ENCODE data around the gene HOXC12. TPM values are rescaled to one million over a fixed set of nuclear protein-coding genes. Genes with fewer than 3 reads are reported as not detected.

HOXC12 gene
- total RNA-seq, 6 donors from 2014 or later = not detected

GRCh38 chr12:53983950-53984572 is 29.4 kb downstream of the HOXC12 start:
- Histone ChIP-seq H3K4me1 (peaks cover 15 to 32% (median 28%) of the 10 kb centered on the region in 4 donors), H3K27me3 (peaks cover 2 to 93% (median 56%) of the 10 kb centered on the region in 4 donors)
- TF ChIP-seq POLR2AphosphoS5 (IDR thresholded peaks at IDR 0.05) (no peak), EP300 (IDR thresholded peaks at IDR 0.05) (no peak), CTCF (IDR thresholded peaks at IDR 0.05) (no peak), POLR2A (IDR thresholded peaks at IDR 0.05) (no peak)

GRCh38 chr12:53984901-53985691 is 30.4 kb downstream of the HOXC12 start, which contains the start of gene HOXC10:
HOXC10 (plus strand) TSS chr12:53985146; CDS start chr12:53985260, 114 bp downstream.
- Histone ChIP-seq H3K36me3 (no peaks in the 10 kb centered on the region), H3K27ac (no peak within 1 kb of the TSS), H3K4me1 (peaks cover 19 to 35% (median 30%) of the 10 kb centered on the region in 4 donors), H3K9me3 (no peaks in the 10 kb centered on the region), H3K27me3 (peaks cover 2 to 91% (median 53%) of the 10 kb centered on the region in 4 donors), H3K4me3 (peak within 1 kb of the TSS in 2 of 4 donors; percentile 17)
- peak in 1 of 2 donors; percentile 85 for ATAC-seq (ENCODE audit: low FRiP score in 2 of 2)
- DNase-seq = peak; percentile 70 to 74
- no peak for TF ChIP-seq EP300 (IDR thresholded peaks at IDR 0.05)
- peak; percentile 9 to 31 (median 26) for TF ChIP-seq CTCF (IDR thresholded peaks at IDR 0.05)
- WGBS, 2 donors = 2 to 6% methylated on average over 37 to 48 of the region's 55 CpGs

More at GRCh38 chr12:53983950-53984572, 29.4 kb downstream of the HOXC12 start:
- Histone ChIP-seq H3K9me3 (no peaks in the 10 kb centered on the region), H3K4me3 (no peak overlapping the region), H3K36me3 (no peaks in the 10 kb centered on the region), H3K27ac (no peak overlapping the region)
- ATAC-seq (ENCODE audit: low FRiP score in 2 of 2) (no peak), DNase-seq (peak in 1 of 2 donors; percentile 48)
- WGBS, 2 donors = 3 to 7% methylated on average over 24 to 30 of the region's 30 CpGs

GRCh38 chr12:53985692-53985993 is 30.9 kb downstream of the HOXC12 start:
- H3K27me3 ChIP-seq = peaks cover 0 to 93% (median 53%) of the 10 kb centered on the region in 4 donors
- H3K9me3 ChIP-seq = no peaks in the 10 kb centered on the region
- H3K27ac ChIP-seq = no peak overlapping the region
- ATAC-seq (ENCODE audit: low FRiP score in 2 of 2) = no peak
- TF ChIP-seq POLR2A (IDR thresholded peaks at IDR 0.05) (no peak), POLR2AphosphoS5 (IDR thresholded peaks at IDR 0.05) (no peak), CTCF (IDR thresholded peaks at IDR 0.05) (no peak), EP300 (IDR thresholded peaks at IDR 0.05) (no peak)
- no peaks in the 10 kb centered on the region for H3K36me3 ChIP-seq
- peaks cover 19 to 35% (median 30%) of the 10 kb centered on the region in 4 donors for H3K4me1 ChIP-seq
- 11% methylated on average over 20 of the region's 21 CpGs; no CpG with 5 or more reads in 1 of the 2 donors for WGBS, 2 donors
- DNase-seq = no peak
- H3K4me3 ChIP-seq = peak overlapping the region in 2 of 4 donors; percentile 17

GRCh38 chr12:53985994-53986685 is 31.4 kb downstream of the HOXC12 start:
- Histone ChIP-seq H3K27me3 (peaks cover 0 to 93% (median 53%) of the 10 kb centered on the region in 4 donors), H3K4me3 (peak overlapping the region in 2 of 4 donors; percentile 17), H3K27ac (no peak overlapping the region), H3K4me1 (peaks cover 19 to 35% (median 30%) of the 10 kb centered on the region in 4 donors), H3K36me3 (no peaks in the 10 kb centered on the region), H3K9me3 (no peaks in the 10 kb centered on the region)
- TF ChIP-seq CTCF (IDR thresholded peaks at IDR 0.05) (no peak), POLR2AphosphoS5 (IDR thresholded peaks at IDR 0.05) (no peak), EP300 (IDR thresholded peaks at IDR 0.05) (no peak), POLR2A (IDR thresholded peaks at IDR 0.05) (no peak)
- 12 to 15% methylated on average over 12 to 22 of the region's 50 CpGs for WGBS, 2 donors
- DNase-seq (peak in 1 of 2 donors; percentile 79), ATAC-seq (ENCODE audit: low FRiP score in 2 of 2) (peak in 1 of 2 donors; percentile 16)

All from upper lobe of left lung (tissue), 6 donors.